Stimulated activated CD8-positive, alpha-beta memory T cell treated with anti-CD3 and anti-CD28 coated beads, Interleukin-15, amount 100 ng/mL, for 4 hours (primary cell): ENCODE measurements around the gene BMPR1A.
"Not testable (repeated sequence)": the region's sequence is repeated elsewhere in the genome, so short reads cannot be mapped to it uniquely, and the experiment has no call there.

Experiments used
- DNase-seq, 2 donors: peaks; one replicate each; pipeline ENCODE4 v3.0.0-alpha.2; 2020; ENCODE audit warnings: low read depth in 2 of 2

Gene BMPR1A

DNA sequence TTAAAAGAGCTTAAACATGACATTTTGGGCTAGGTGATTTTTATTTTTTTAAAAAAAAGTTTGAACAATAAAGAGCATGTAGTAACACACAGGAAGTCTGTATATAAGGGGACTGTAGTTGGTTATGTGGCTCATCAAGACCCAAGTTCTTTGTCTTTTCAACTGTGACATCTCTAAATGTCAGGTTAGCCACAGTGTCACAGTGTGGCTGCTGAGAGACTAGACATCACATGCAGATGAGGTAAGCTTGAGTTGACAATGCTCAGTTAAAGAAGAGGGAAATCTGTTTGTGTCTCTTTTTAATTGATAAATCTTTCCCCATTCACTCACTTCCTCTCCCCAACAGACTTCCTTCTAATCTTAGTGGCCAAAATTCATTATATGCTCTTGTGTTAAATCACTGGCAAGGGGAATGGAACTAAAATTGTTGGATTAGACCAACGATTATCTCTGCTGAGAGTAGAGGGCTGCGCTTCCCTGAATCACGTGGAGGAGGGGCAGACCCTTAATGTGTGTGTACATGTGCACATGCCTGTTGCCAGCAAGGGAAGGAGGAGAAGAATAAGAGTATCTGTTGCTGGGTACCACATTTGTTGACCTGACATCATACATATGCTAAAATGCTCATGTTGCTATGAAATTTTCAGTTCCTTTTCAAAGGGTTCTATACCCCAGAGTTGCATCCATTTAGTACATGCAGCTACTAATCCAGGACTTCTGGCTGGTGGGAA lies 122.7 kb downstream of the BMPR1A start:
- no peak for DNase-seq

DNA sequence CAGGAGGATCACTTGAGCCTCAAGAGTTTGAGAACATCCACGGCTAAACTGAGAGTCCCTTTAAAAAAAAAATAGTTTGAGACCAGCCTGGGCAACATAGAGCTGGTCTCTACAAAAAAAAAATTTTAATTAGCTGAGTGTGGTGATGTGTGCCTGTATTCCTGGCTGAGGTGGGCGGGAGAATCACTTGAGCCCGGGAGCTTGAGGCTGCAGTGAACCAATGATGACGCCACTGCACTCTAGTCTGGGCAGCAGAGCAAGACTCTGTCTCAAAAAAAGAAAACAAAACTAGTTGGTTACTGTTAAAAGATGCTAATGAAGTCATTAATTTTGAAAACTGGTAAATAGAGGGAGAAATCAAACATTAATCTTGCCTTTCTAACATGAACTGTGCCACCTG lies 124.6 kb downstream of the BMPR1A start:
- no peak for DNase-seq

DNA sequence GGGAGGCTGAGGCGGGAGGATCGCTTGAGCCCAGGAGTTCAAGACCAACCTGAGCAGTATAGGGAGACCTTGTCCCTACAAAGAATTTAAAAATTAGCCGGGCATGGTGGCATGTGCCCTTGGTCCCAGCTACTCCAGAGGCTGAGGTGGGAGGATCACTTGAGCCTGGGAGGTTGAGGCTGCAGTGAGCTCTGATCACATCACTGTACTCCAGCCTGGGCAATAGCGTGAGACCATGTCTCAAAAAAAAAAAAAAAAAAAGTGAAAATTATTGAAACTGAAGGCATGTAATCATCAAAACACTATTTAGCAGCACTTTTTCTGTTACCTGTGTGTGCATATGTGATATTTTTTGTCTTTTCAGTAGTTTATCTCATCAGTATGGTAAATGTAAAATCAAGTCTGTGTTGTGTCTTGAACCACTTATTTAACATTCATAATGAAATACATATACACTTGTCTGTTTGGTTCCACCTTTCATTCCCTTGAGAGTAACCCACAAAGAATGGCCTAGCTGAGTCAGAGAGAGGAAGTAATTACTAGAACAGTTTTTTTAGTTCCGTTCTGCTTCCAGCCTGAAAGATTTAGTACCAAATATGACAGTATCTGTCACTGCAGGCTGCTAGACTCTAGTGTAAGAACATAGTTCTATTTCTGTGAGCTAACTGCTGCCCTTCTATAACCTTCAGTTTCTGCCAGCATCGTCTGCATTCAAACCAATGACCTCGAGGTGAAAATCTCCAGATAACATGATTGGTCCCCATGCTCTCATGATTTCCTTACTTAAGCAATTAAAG lies 132.4 kb downstream of the BMPR1A start:
- DNase-seq, result no peak

DNA sequence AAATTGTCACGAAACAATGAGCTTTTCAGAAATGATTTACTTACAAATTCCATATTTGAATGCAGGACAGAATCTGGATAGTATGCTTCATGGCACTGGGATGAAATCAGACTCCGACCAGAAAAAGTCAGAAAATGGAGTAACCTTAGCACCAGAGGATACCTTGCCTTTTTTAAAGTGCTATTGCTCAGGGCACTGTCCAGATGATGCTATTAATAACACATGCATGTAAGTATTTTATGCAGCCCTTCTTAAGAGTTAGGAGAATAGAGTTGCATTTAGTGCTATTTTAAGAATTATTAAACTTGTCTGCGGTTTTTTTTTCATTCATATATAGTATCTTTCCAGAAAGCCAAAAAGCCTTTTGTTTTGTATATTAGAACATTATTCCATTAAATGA lies 133.6 kb downstream of the BMPR1A start:
- no peak for DNase-seq

DNA sequence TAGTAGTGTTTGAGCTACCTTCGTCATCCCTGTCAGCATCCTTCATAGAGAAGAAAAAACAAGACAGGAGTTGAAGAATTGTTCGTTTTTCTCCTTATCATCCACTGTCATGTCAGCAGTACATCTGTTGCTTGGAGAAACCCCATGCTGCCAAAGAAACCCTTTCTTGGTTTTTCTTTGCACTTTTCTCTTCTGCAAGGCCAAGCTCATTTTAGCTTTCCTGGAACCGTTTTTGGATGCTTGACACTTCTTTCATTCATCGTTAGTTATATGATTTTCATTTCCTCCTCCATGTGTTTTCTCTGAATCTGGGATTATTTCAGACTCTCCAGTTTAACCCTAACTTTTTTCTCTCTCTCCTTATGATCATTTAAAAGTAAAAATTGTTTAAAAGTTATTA lies 142.1 kb downstream of the BMPR1A start:
- DNase-seq, result no peak

DNA sequence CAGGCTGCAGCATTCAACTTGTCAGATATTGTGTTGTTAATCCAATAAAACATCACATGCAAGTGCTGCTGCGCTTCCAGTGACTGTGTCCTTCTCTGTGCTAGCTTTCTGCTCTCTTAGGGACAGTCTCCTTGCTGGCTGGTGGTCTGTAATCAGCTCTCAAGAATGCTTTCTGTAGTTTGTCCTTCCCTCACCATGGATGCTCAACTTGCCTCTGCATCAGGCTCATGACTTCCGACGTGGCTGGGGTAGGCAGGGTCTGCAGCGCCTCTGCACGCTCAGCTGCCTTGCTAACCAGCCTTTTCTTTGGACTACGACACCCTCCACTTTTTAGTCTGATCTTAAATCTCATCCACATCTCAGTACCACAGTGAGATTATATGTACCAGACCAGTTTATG lies 142.7 kb downstream of the BMPR1A start:
- DNase-seq, result no peak

DNA sequence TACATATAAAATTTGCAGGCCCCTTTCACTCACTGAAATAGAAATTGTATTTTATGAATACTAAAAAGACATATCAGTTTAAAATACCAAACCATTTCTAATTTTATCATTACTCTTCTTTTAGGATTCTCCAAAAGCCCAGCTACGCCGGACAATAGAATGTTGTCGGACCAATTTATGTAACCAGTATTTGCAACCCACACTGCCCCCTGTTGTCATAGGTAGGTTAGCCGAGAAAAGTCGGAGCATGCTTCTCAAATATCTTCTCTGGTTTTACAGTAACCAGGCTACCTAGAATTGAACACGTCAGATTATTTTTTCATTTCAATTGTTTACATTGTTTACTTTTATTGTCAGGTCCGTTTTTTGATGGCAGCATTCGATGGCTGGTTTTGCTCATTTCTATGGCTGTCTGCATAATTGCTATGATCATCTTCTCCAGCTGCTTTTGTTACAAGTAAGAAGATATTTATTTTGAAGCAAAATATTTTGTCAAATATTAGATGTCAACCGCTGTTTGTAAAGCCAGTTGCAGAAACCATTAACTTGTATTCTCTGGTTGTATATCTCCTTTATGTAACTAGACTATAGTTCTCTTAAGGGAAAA lies 143.4 kb downstream of the BMPR1A start:
- no peak for DNase-seq

DNA sequence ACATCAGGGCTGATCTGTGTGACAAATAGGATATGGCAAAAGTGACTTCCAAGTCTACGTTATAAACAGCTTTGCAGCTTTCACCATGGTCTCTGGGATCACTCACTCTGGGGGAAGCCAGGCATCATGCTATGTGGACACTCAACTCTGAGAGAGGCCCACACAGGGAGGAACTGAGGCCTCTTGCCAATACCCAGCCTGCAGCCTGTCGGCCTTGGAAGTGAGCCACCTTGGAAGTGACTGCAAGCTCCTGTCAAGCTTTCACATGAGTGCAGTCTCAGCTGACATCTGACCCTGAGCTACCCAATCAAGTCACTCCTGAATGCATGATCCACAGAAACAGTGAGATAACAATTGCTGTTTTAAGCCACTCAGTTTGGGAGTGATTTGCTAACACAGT lies 144.5 kb downstream of the BMPR1A start:
- no peak for DNase-seq

DNA sequence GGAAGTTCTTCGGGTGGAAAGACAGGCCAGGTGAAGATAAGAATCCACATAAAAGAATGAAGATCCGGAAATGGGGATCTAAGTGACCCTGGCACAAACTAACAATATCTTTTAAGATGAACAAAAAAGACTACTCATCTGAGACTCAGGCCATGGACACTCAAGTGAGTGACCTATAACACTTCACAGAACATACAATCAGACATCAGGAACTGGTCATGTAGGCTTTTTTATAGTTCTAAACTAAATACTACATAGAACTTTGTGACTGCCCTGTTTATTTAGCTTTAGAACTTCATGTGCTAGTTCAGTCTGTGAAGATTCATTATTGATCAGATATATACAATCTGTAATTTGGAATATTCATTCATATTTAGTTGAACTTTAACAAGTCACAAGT lies 148.2 kb downstream of the BMPR1A start:
- DNase-seq, result no peak

DNA sequence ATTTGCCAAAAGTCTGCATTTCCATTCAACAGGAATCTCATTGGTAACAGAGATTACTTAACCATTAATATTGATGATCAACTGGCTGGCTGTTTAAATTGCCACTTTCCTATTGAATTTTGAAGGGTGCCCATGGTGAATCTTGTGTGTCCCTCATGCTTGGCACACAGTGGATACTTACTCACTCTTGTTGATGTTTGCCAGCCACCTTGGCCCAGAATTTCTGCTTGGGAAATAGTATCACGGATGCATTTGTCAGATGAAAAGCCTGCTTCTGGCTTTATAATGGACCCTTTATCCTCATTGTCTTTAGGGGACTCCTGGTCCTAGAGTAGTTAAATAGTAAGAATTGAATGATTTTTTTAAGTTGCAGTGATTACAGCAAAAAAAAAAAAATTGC lies 149.0 kb downstream of the BMPR1A start:
- DNase-seq, result no peak

DNA sequence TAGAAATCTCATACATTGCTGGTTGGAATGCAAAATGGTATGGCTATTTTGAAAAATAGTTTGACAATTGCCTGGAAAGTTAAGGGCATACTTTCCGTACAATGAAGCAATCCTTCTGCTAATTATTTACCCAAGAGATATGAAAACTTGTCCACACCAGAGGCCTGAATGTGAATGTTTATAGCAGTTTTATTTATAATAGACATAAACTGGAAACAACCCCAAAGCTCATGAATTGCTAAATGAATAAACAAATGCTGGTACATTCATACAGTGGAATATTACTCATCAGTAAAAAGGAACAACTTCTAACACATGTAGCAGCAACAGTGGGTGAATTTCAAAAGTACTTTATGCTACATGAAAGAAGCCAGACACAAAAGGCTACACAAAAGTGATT lies 158.3 kb downstream of the BMPR1A start:
- DNase-seq, result no peak

DNA sequence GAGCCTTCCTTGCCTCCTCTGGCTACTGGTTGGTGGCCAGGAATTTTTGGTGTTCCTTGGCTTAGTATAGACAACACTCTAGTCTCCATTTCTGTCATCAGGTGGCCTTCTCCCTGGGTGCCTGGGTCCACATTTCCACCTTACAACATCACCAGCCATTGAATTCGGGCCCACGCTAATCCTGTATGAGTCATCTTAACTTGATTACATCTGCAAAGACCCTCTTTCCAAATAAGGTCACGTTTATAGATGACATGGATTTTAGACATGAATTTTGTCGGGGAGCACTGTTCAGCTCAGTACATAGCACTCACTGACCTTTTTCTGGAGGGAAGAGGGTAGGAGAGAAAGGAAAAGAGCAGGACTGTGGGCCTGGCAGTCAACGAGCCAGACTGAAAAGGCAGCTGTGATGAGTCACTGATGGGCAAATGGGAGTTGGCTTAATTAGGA lies 161.6 kb downstream of the BMPR1A start:
- no peak for DNase-seq

DNA sequence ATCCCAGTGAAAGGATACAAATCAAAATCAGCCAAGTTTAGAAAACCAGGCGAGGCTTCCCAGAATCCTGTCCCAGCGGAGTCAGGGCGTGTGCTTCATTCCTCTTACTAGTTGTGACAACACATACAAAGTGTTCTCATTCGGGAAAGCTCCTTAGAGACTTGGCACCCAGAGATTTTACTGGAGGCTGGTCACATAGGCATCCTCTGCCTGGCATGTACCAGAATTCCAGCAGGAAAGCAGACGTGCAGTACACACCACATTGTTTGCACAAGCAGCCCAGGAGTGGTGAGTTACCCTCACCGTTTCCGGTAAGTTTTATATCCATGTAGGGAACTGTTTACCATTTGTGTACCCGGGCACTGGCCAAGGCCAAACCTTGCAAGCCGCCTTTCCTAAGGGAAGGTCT lies 166.1 kb downstream of the BMPR1A start:
- DNase-seq, result no peak

DNA sequence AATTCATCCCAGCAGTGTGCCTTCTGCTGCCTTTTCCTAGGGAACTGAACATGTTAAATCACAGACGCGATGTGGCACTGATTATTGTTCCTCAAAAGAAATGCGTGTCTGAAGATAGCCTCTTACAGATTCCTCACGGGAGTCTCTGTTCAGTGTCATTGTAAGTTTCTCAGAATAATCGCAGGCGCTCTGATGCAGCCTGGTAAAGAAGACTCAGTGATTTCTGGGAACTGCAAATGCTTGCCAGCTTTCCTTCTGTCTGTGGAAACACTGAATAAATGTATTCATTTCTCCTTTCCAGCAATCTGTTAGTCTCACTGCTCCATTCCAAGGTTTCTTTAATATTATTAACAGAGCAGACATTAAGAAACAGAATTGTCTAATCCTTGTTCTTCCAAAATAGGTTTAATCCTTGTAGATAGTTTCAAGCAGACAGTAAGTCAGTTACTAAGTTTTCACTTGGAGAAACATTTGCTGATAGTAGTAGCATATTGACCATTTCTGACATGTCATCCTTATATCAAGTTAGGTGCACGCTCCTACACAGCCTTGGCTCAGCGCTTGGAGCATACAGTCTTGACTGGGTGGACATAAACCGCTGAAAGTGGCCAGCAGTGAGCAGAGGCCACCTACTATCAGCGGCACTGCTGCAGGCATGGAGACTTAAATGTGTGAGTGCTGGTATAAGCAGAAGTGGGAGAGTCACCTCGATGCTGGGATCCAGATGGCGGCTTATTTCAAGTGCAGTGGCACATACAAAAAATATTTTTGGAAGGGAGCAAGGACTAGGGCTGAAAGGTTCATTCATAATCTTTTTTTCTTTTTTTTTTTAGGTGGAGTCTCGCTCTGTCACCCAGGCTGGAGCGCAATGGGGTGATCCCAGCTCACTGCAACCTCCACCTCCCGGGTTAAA lies 173.3 kb downstream of the BMPR1A start:
- DNase-seq, result no peak

DNA sequence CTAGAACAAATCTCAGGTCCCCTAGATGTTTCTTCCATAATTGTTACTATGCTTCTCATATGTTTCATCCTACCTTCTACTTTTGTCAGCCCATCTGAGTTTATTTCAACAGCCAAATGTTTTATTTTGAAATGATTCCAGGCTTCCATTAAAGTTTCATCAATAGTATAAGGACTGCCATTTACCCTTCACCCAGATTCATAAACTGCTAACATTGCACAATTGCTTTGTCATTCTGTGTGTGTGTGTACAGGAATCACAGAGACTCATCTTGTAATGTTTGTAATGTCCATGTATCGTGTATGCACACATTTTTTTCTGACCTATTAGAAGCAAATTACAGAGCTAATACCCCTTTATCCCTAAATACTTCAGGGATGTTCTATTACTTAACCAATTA lies 175.5 kb downstream of the BMPR1A start:
- DNase-seq, result no peak

DNA sequence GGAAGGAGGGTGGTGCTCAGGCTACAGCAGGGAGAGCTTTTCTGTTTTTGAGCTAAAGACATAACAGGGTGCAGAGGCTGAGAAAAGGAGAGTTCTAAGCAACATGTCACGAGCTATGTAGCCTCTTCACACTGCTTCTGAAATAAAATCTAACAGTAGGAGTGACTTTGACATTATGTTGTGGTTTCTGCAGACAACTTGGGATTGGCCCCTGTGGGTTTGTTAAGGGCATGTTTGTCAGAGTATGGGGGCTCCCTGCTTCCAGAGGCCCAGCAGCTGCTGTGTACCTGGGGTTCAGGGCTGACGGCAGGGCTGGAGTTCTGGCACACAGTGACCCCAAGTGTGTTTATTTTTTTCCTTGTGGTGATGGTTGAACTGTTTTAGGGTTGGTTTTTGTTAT lies 176.3 kb downstream of the BMPR1A start:
- DNase-seq, result no peak

DNA sequence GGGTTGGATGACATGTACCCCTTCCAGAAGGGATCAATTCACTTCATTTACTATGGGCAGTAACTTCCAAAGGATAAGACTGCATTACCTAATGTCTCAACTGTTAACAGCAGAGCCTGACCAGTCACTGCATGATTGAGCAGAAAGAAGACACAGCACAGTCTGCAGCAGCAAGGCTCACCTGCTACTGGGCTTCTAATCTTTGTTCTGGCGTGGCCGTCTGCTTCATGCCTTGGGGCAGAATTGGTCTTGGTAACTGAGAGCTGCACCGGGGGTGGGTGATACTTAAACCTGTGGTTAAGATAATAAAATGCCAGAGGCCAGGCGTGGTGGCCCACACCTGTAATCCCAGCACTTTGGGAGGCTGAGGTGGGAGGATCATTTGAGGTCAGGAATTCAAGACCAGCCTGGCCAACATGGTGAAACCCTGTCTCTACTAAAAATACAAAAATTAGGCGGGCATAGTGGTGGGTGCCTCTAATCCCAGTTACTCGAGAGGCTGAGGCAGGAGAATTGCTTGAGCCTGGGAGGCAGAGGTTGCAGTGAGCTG lies 177.8 kb downstream of the BMPR1A start:
- not testable (repeated sequence) for DNase-seq

DNA sequence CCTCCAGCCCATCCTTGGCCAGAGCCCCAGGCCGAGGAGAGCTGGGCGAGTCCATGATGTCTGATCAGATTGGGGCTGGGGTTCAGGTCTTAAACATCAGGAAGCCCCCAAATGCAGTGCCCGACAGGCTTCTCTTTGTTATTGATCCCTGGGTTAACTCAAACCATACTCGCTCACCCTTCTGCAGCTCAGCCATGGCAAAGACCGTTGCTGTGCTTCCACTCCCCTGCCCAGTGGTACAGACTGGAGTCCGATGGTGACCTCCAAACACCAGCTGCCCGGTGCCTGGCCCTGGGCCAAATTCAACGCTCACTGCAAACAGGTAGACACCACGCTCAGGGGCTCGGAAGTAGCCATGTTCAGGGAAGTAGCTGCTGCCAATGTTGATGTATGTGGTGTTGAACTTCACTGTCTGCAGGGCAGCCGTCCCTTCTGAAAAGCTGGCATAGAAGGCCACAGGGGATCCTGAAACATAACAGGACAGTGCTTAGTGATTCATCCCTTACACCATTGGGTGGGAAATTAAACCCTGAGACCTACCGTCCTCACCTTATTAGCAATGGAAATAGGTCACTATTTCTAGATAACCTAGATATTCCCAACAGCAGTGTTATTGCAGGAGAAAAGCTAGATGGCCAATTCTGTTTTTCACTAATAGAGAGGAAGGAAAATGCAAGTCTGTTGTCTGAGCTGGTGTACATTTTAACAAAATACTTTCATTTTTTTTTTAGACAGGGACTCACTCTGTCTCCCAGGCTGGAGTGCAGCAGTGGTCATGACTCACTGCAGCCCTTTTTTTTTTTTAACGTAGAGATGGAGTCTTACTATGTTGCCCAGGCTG lies 180.5 kb downstream of the BMPR1A start:
- no peak for DNase-seq

DNA sequence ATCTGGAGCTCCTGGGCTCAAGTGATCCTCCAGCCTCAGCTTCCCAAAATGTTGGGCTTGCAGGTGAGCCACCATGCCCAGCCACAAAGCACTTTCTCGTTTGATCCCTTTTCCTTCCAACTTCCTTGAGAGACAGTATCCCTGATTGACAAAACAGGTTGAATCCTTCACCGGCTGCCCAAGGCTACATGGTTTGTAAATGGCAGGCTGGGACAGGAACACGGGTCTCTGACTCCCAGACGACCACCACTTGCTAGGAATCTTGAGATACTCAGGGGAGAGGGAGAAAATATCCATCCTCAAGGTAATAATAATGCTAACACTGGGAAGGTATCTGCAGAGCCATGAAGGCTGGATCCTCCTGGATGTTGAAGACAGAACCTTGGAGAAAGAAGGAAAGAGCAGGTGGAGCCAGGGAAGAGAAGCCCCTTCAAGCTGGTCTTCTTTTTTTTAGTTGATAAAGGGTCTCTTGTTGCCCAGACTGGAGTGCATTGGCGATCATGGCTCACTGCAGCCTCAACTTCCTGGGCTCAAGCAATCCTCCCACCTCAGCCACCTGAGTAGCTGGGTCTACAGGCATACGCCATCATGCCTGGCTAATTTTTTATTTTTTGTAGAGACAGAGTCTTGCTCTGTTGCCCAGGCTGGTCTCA lies 181.2 kb downstream of the BMPR1A start:
- no peak for DNase-seq

DNA sequence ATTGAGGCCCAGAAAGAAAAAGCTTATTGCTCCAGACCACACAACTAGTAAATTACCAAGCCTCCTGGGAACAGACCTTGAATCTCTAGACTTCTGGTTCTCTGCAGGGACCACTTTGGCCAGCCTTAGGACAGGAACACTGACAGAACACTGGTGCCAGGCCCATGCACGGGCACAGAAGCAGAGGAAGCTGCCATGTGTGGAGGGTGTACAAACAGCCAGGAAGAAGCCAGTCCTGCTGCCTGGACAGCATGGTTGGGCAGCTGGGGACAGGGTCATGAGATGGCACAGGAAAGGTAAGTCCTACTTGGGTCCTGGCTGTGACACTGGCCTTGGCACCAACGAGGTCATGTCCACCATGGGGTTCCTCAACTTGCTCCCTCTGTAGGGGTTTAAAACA lies 181.8 kb downstream of the BMPR1A start:
- DNase-seq, result no peak
